CD4-positive, alpha-beta T cell treated with Interleukin-21 for 1 hour (primary cell): ENCODE data around the gene GDI1.
"Not testable (repeated sequence)": the region's sequence is repeated elsewhere in the genome, so short reads cannot be mapped to it uniquely, and the experiment has no call there.

ENCODE experiments used
- DNase-seq: peaks from one replicate; pipeline ENCODE4 v3.0.0-alpha.2; 2020

Gene GDI1

GRCh38 chrX:154436983-154437752 lies at the start of gene GDI1:
Gene GDI1, plus strand, starts transcription at chrX:154437154. Its CDS starts 101 bp downstream, at chrX:154437255.
- peak; percentile 71 for DNase-seq

GRCh38 chrX:154388094-154388493 lies 48.9 kb upstream of the GDI1 start:
- DNase-seq, result not testable (repeated sequence)

GRCh38 chrX:154388649-154389048 lies 48.3 kb upstream of the GDI1 start:
- DNase-seq, result not testable (repeated sequence)

- peak; percentile 49 for DNase-seq
Measured at GRCh38 chrX:154389812-154390747, 46.9 kb upstream of the GDI1 start.

GRCh38 chrX:154396363-154396762 lies 40.6 kb upstream of the GDI1 start:
- not testable (repeated sequence) for DNase-seq

GRCh38 chrX:154396973-154397887 lies 39.7 kb upstream of the GDI1 start:
- DNase-seq, result peak; percentile 65

GRCh38 chrX:154397888-154398667 lies 38.9 kb upstream of the GDI1 start, which contains the start of gene RPL10:
Gene RPL10, plus strand, starts transcription at chrX:154398377. Its CDS starts 143 bp downstream, at chrX:154398520.
- DNase-seq, result peak; percentile 95

GRCh38 chrX:154398668-154399526 lies 38.1 kb upstream of the GDI1 start:
- peak; percentile 87 for DNase-seq

GRCh38 chrX:154399527-154400368 lies 37.2 kb upstream of the GDI1 start:
- peak; percentile 54 for DNase-seq

GRCh38 chrX:154400369-154400817 lies 36.6 kb upstream of the GDI1 start:
- not testable (repeated sequence) for DNase-seq

- DNase-seq, result no peak
Measured at GRCh38 chrX:154401045-154401799, 35.7 kb upstream of the GDI1 start.

GRCh38 chrX:154401918-154402621 lies 34.9 kb upstream of the GDI1 start:
- no peak for DNase-seq

- DNase-seq, result no peak
Measured at GRCh38 chrX:154402622-154403127, 34.3 kb upstream of the GDI1 start.

- DNase-seq, result no peak
Measured at GRCh38 chrX:154403192-154403591, 33.8 kb upstream of the GDI1 start.

GRCh38 chrX:154403858-154404257 lies 33.1 kb upstream of the GDI1 start:
- no peak for DNase-seq

- DNase-seq, result no peak
Measured at GRCh38 chrX:154404625-154405192, 32.2 kb upstream of the GDI1 start.

GRCh38 chrX:154408659-154409221 lies 28.2 kb upstream of the GDI1 start:
- no peak for DNase-seq
